HTR-8/SVneo (cell line): Measurements from ENCODE around the gene INMT.
"Not testable (repeated sequence)": the region's sequence is repeated elsewhere in the genome, so short reads cannot be mapped to it uniquely, and the experiment has no call there.

Source experiments
- DNase-seq: peaks from one replicate; pipeline ENCODE4 v3.0.0; 2011; ENCODE audit warnings: low spot score, mixed read lengths; ENCODE audit not compliant: insufficient read length
- FAIRE-seq: peaks from 2 replicates; lab custom pipeline; 2011; peaks lifted over from hg19 to GRCh38; lab: Jason Lieb, UNC

Gene INMT

GRCh38 chr7:30751696-30752273 is at the start of gene INMT:
TSS of gene INMT (plus strand) at chr7:30752135. CDS start at chr7:30752151, 16 bp downstream.
- DNase-seq (no peak), FAIRE-seq (no peak)

GRCh38 chr7:30702200-30702599 is 49.7 kb upstream of the INMT start:
- no peak for FAIRE-seq
- no peak for DNase-seq

- DNase-seq, result no peak
- no peak for FAIRE-seq
These were observed 48.2 kb upstream of the INMT start for GRCh38 chr7:30703756-30704155.

GRCh38 chr7:30705008-30705407 is 46.9 kb upstream of the INMT start:
- no peak for DNase-seq
- no peak for FAIRE-seq

GRCh38 chr7:30705596-30705995 is 46.3 kb upstream of the INMT start:
- DNase-seq (no peak), FAIRE-seq (no peak)

- FAIRE-seq, result no peak
- no peak for DNase-seq
These were observed 45.6 kb upstream of the INMT start for GRCh38 chr7:30706316-30706715.

GRCh38 chr7:30706908-30707307 is 45.0 kb upstream of the INMT start:
- no peak for DNase-seq
- FAIRE-seq, result no peak

GRCh38 chr7:30707391-30708357 is 44.3 kb upstream of the INMT start:
- no peak for DNase-seq
- no peak for FAIRE-seq

- DNase-seq (no peak), FAIRE-seq (no peak)
These were observed 43.5 kb upstream of the INMT start for GRCh38 chr7:30708412-30708811.

GRCh38 chr7:30708983-30709382 is 43.0 kb upstream of the INMT start:
- FAIRE-seq, result no peak
- no peak for DNase-seq

- FAIRE-seq (no peak), DNase-seq (no peak)
These were observed 42.4 kb upstream of the INMT start for GRCh38 chr7:30709549-30709948.

GRCh38 chr7:30710669-30711068 is 41.3 kb upstream of the INMT start:
- DNase-seq (no peak), FAIRE-seq (no peak)

- FAIRE-seq, result no peak
- DNase-seq, result no peak
These were observed 38.5 kb upstream of the INMT start for GRCh38 chr7:30713392-30713791.

GRCh38 chr7:30714129-30714528 is 37.8 kb upstream of the INMT start:
- no peak for FAIRE-seq

GRCh38 chr7:30717181-30717580 is 34.8 kb upstream of the INMT start:
- FAIRE-seq, result no peak
- DNase-seq, result peak; percentile 49

More at GRCh38 chr7:30714129-30714528, 37.8 kb upstream of the INMT start:
- DNase-seq, result no peak

- not testable (repeated sequence) for FAIRE-seq, DNase-seq
These were observed 32.5 kb upstream of the INMT start for GRCh38 chr7:30719434-30719833.

GRCh38 chr7:30721211-30721610 is 30.7 kb upstream of the INMT start:
- no peak for DNase-seq
- no peak for FAIRE-seq

- no peak for FAIRE-seq
- DNase-seq, result no peak
These were observed 29.7 kb upstream of the INMT start for GRCh38 chr7:30722187-30722586.

GRCh38 chr7:30722671-30723070 is 29.3 kb upstream of the INMT start:
- no peak for DNase-seq
- no peak for FAIRE-seq

GRCh38 chr7:30723776-30724175 is 28.2 kb upstream of the INMT start:
- no peak for DNase-seq
- no peak for FAIRE-seq

- no peak for DNase-seq
- no peak for FAIRE-seq
These were observed 25.5 kb upstream of the INMT start for GRCh38 chr7:30726296-30727006.
